ENCODE measurements around the gene VPS26C. TPM values are rescaled to one million over a fixed set of nuclear protein-coding genes. Genes with fewer than 3 reads are reported as not detected.

VPS26C gene
- total and polyA plus RNA-seq, 2 of the 13 experiments (the other 11 are each of a cell fraction or from before 2014, with no cell fraction given) = 30.3 to 39.7 TPM

- peak; percentile 59; the same call in 1 of the 2 replicates for TF ChIP-seq ZNF800 (CRISPR knock-in tag; IDR thresholded peaks at IDR 0.05)
- TF ChIP-seq BRF2 (CRISPR knock-in tag; IDR thresholded peaks at IDR 0.05) = no peak
- no peak for TF ChIP-seq HMG20B (CRISPR knock-in tag; conservative IDR thresholded peaks at IDR 0.05)
- no peak for TF ChIP-seq ZBTB10 (CRISPR knock-in tag; IDR thresholded peaks at IDR 0.05; ENCODE audit: borderline replicate concordance)
- no peak for TF ChIP-seq ZNF484 (CRISPR knock-in tag; IDR thresholded peaks at IDR 0.05; ENCODE audit: borderline replicate concordance, low read depth)
- TF ChIP-seq ZNF431 (CRISPR knock-in tag; IDR thresholded peaks at IDR 0.05; ENCODE audit: borderline replicate concordance, low read depth) = no peak
- TF ChIP-seq ZNF143 (CRISPR knock-in tag; IDR thresholded peaks at IDR 0.05) = peak; percentile 75
- TF ChIP-seq BCLAF1 (IDR thresholded peaks at IDR 0.05) = no peak
- peak; percentile 94 for TF ChIP-seq ZNF564 (CRISPR knock-in tag; IDR thresholded peaks at IDR 0.05)
- TF ChIP-seq ZNF574 (CRISPR knock-in tag; IDR thresholded peaks at IDR 0.05) = peak; percentile 98
- no peak for TF ChIP-seq SSRP1 (CRISPR knock-in tag; IDR thresholded peaks at IDR 0.05)
- TF ChIP-seq KDM5A (IDR thresholded peaks at IDR 0.05; ENCODE audit: borderline replicate concordance, low read length) = peak; percentile 46; the same call in 1 of the 2 replicates
- 0 out of 2 replicates have a peak, but pooled peaks have one; percentile 58 for TF ChIP-seq ZNF510 (CRISPR knock-in tag; IDR thresholded peaks at IDR 0.05; ENCODE audit: low read depth)
- peak; percentile 59; the same call in 1 of the 2 replicates for TF ChIP-seq THRA (CRISPR knock-in tag; IDR thresholded peaks at IDR 0.05; ENCODE audit: borderline replicate concordance)
Measured at GRCh38 chr21:37220981-37221664, 46.0 kb downstream of the VPS26C start (continued).

All from HepG2 (cell line).